Pancreas (tissue), 10 donors: Measurements from ENCODE around the gene MRPS9. TPM values are rescaled to one million over a fixed set of nuclear protein-coding genes. Genes with fewer than 3 reads are reported as not detected.

Experiments used
- ATAC-seq, 4 donors: fragments of 200-7000 bp; cut with Tn5 transposase; one replicate each; pipeline versions ENCODE4 v1.8.0 to v1.9.1; 2020; ENCODE audit warnings: mild to moderate bottlenecking in 4 of 4, moderate library complexity in 4 of 4
- DNase-seq, 6 donors: peaks; one replicate each; pipeline ENCODE4 v3.0.0-alpha.2; 2020
- FAIRE-seq: peaks from 2 replicates; lab custom pipeline; 2012; peaks lifted over from hg19 to GRCh38; lab: Jason Lieb, UNC
- H3K27ac ChIP-seq, 4 donors: fragments of 200-600 bp; sonication (generic); 1 replicate in 3 of 4; 2 replicates in 1 of 4; pipeline versions ENCODE4 v1.5.0 to v1.8.0; 2020
- H3K27me3 ChIP-seq, 4 donors: fragments of 200-600 bp; one replicate each; pipeline ENCODE4 v1.8.0; 2021
- H3K36me3 ChIP-seq, 3 donors: fragments of 200-600 bp; sonication (generic) in 1 of 3; one replicate each; pipeline versions ENCODE4 v1.5.0 to v1.8.0; 2020 to 2021
- H3K4me1 ChIP-seq, 3 donors: fragments of 200-600 bp; one replicate each; pipeline ENCODE4 v1.8.0; 2021
- H3K4me3 ChIP-seq, 4 donors: fragments of 200-600 bp; sonication (generic) in 2 of 4; one replicate each; pipeline versions ENCODE4 v1.5.0 to v1.8.0; 2020 to 2021
- H3K9me3 ChIP-seq, 4 donors: fragments of 200-600 bp; one replicate each; pipeline ENCODE4 v1.8.0; 2021
- WGBS, 2 donors: extraction: QIAGEN DNeasy Blood & Tissue Kit; methylation state at CpG; one replicate each; pipeline ENCODE4 v1.1.7; 2013; 5-methylcytosine and 5-hydroxymethylcytosine counted together
- intact Hi-C, 3 donors: fragments of 100-400 bp; cut with DNase I; formaldehyde crosslinking; loops; one replicate each; pipeline versions ENCODE4 v1.11.1 to v1.14.2; 2022
- polyA plus RNA-seq, 2 donors: library from polyadenylated mRNA; stranded (reverse); fragments of 200-250 nt; gene quantifications; one replicate each; pipeline ENCODE4 v1.2.3, GENCODE V29; 2013
- total RNA-seq, 6 donors: library from RNA; stranded (reverse); fragmentation: NEBNext Ultra II Directional in 4 of 6; extraction: Animal tissue kit (Norgen Biotek cat#: 25700) in 4 of 6; gene quantifications; one replicate each; pipeline versions ENCODE4 v1.2.1 to v1.2.4, GENCODE V29; 2021 to 2023
- TF ChIP-seq, protein P1 (sequence below), 4 donors: fragments of 200-600 bp; sonication (generic) in 3 of 4; IDR thresholded peaks; one replicate each; pipeline versions ENCODE4 v1.5.0 to v1.8.0; 2021; ENCODE audit warnings: antibody characterized with exemption in 4 of 4
- donor health status: healthy with polysubstance abuse.
- donor health status: DM: no; HTN: no; CAD: no; lungs with moderate emphysema.
- donor health status: DM: no; HTN: no; CAD: no.
- donor health status: control.
- donor health status: control.
- donor health status: Bipolar disorder and iron deficiency.
- donor health status: DM: yes; HTN: yes; CAD: no.
- donor health status: DM: no; HTN: no; CAD: no.
- donor health status: DM: no; HTN: no; CAD: no.
- donor health status: DM: yes; HTN: yes; CAD: no.

MRPS9 gene
- total and polyA plus RNA-seq, 8 donors: 8.8 to 23.6 (median 11.2) TPM

DNA sequence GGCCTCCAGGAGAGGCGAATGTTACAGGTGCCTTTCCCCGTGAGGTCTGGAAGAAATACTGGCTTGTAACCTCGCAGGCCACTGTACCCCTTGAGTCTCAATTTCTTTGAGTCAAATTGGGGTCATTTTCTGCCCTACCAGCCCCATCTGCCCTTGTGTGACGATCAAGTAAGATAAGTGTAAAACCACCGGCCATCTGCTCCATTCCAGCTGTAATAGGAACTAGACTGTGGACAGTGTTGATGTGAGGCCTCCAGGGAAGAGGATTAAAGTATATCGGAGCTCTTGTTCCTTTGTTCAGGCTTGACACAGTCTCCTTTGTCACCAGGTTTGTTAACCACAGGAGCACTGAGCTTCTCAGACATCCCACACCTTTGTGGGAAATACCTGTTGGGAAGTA, 65.6 kb downstream of the MRPS9 start:
- no peaks in the 10 kb centered on the region for H3K9me3 ChIP-seq
- no peaks in the 10 kb centered on the region for H3K27me3 ChIP-seq
- H3K4me1 ChIP-seq: no peaks in the 10 kb centered on the region
- no peak for DNase-seq
- TF ChIP-seq, protein P1, sequence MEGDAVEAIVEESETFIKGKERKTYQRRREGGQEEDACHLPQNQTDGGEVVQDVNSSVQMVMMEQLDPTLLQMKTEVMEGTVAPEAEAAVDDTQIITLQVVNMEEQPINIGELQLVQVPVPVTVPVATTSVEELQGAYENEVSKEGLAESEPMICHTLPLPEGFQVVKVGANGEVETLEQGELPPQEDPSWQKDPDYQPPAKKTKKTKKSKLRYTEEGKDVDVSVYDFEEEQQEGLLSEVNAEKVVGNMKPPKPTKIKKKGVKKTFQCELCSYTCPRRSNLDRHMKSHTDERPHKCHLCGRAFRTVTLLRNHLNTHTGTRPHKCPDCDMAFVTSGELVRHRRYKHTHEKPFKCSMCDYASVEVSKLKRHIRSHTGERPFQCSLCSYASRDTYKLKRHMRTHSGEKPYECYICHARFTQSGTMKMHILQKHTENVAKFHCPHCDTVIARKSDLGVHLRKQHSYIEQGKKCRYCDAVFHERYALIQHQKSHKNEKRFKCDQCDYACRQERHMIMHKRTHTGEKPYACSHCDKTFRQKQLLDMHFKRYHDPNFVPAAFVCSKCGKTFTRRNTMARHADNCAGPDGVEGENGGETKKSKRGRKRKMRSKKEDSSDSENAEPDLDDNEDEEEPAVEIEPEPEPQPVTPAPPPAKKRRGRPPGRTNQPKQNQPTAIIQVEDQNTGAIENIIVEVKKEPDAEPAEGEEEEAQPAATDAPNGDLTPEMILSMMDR (IDR thresholded peaks at IDR 0.05): no peak
- H3K27ac ChIP-seq: no peak overlapping the region
- intact Hi-C loops: loop anchor here in 1 of 3 donors (10.0 kb wide), 1 partner anchor 141 kb away; the partner anchor contains the start of gene GPR45
- no peak for ATAC-seq
- no peak for FAIRE-seq
- H3K4me3 ChIP-seq: no peak overlapping the region
- 90% methylated on average over 6 of the region's 6 CpGs for WGBS, 2 donors
- H3K36me3 ChIP-seq: peaks cover 0 to 4% (median 4%) of the 10 kb centered on the region in 3 donors

DNA sequence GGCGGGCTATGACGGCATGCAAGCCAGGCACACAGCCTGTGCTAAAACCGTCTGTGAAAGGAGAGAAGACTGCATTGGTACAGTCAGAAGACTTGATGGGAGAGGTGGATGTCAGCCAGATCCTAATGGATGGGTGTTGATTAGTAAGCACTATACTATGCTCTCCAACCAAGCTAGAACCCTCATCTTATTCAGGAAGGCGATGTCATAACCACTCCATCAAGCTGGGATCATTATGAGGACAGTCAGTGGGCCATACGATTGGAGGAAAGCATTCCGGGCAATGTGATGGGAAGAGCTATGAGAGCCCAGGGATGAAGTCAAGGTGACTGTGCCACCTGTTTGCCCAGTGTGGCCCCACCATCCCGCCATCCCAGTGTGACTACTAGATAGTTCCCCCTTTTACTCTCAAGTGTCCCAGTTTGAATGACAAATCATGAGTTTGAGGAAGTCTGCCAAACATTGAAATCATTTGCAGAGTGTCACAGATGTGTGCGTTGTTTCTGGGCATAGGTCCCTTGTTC, 66.4 kb downstream of the MRPS9 start:
- TF ChIP-seq, protein P1 (IDR thresholded peaks at IDR 0.05): no peak
- Histone ChIP-seq H3K9me3 (no peaks in the 10 kb centered on the region), H3K36me3 (peaks cover 0 to 4% (median 4%) of the 10 kb centered on the region in 3 donors), H3K27me3 (no peaks in the 10 kb centered on the region), H3K4me3 (no peak overlapping the region), H3K27ac (no peak overlapping the region), H3K4me1 (no peaks in the 10 kb centered on the region)
- DNase-seq (no peak), ATAC-seq (no peak), FAIRE-seq (no peak)
- intact Hi-C loops: loop anchor here in 1 of 3 donors (10.0 kb wide), 1 partner anchor 141 kb away; the partner anchor contains the start of gene GPR45
- 88 to 91% methylated on average over 8 of the region's 8 CpGs for WGBS, 2 donors

DNA sequence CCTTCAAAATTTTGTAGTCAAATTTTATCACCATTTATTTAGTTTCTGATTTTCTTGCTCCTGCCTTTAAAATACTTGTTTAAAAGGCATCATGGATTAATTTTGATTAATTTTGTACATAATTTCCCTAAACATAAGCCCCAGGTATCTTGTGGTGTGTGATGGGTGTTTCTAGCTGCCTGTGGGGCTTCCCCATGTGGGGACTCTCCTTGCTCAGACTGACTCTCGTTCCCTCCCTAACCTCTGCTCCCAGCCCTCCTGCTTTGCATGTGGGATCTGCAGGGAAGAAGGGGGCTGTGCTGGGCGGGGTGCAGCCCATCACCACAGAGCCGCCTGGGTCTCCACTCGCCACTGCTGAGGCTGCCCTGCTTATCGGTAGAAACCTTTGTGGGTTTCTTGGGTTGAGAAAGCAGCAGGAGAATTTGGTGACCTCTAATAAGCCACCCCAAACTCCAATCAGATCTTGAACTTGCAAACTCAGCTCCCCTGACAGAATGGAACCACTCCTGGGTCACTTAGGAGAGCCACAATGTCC, 72.5 kb downstream of the MRPS9 start:
- intact Hi-C loops: loop anchor here in 1 of 3 donors (5.0 kb wide), 1 partner anchor 127 kb away; no protein-coding TSS in a partner anchor
- no peaks in the 10 kb centered on the region for H3K27me3 ChIP-seq
- H3K27ac ChIP-seq: no peak overlapping the region
- TF ChIP-seq, protein P1 (IDR thresholded peaks at IDR 0.05): no peak
- DNase-seq: no peak
- H3K9me3 ChIP-seq: no peaks in the 10 kb centered on the region
- FAIRE-seq: no peak
- no peak for ATAC-seq
- no peaks in the 10 kb centered on the region for H3K4me1 ChIP-seq
- 77 to 80% methylated on average over 5 of the region's 5 CpGs for WGBS, 2 donors
- no peak overlapping the region for H3K4me3 ChIP-seq
- no peaks in the 10 kb centered on the region for H3K36me3 ChIP-seq

DNA sequence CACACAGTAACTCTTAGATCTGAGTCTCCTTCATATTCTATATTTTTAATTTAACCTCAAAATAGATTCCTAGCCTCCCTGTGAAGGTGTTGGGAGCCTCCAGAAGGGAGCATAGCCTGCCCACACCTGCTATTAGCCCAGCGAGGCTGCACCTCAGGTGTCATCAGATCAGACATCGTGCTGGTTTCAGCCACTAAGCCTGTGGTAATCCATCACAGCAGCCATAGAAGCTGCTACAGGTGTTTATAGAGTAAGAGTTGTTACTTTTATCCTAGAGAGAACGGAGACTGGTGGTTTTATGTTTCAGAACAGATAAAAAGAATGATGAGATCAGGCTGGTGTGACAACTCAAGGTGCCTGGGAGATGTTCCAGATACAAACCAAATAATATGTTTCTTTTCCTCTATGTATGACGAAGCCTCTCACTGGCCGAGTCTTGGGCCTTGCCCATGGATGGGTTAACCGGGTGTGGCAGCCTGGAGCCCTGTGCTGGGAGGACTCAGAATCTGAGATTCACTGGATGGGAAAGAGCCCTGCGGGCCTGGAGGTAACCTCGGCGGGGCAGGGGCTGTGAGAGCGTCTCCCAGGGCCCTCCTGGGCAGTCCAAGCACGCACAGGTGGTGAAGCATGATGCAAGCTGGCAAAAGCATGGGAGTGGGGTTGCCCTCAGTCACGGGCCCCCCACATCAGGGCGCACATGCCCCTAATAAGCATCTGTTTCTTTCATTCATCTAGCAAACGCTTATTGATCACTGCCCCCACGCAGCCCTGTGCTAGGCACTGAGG, 73.7 kb downstream of the MRPS9 start:
- intact Hi-C loops: loop anchor here in 1 of 3 donors (5.0 kb wide), 1 partner anchor 126 kb away; no protein-coding TSS in a partner anchor
- DNase-seq: no peak

More for the DNA sequence above, 73.7 kb downstream of the MRPS9 start:
- Histone ChIP-seq H3K4me3 (no peak overlapping the region), H3K9me3 (no peaks in the 10 kb centered on the region), H3K36me3 (no peaks in the 10 kb centered on the region), H3K27me3 (no peaks in the 10 kb centered on the region), H3K4me1 (no peaks in the 10 kb centered on the region), H3K27ac (no peak overlapping the region)
- TF ChIP-seq, protein P1 (IDR thresholded peaks at IDR 0.05): no peak
- 76 to 83% methylated on average over 15 of the region's 15 CpGs for WGBS, 2 donors
- FAIRE-seq (no peak), ATAC-seq (no peak)
